WTC11 (cell line): ENCODE results near the gene ZC2HC1B. TPM values are rescaled to one million over a fixed set of nuclear protein-coding genes. Genes with fewer than 3 reads are reported as not detected.
A peak's percentile ranks its signal among the peaks of the same experiment; 100 is the strongest.
"Not testable (repeated sequence)": the region's sequence is repeated elsewhere in the genome, so short reads cannot be mapped to it uniquely, and the experiment has no call there.

Experiments
- ATAC-seq: fragments of 200-7000 bp; cut with Tn5 transposase; 2 replicates; pipeline ENCODE4 v1.10.0; 2021; ENCODE audit warnings: mild to moderate bottlenecking, moderate library complexity
- CTCF ChIA-PET: fragments of 300-600 bp; sonication (Branson Sonifier 250); formaldehyde crosslinking; loops from one replicate; lab custom pipeline; 2021; ENCODE audit warnings: antibody characterized with exemption; lab: Charles Lee
- POLR2A ChIA-PET: fragments of 350-600 bp; sonication (Branson Sonifier 250); formaldehyde crosslinking; loops from one replicate; lab custom pipeline; 2021; ENCODE audit warnings: antibody characterized with exemption; lab: Charles Lee
- DNase-seq: peaks from one replicate; pipeline ENCODE4 v3.0.0; 2021; ENCODE audit warnings: low spot score
- H3K27ac Mint-ChIP-seq: 2 replicates; pipeline ENCODE4 v1.8.0; 2021; ENCODE audit warnings: mixed read lengths
- H3K27me3 Mint-ChIP-seq: 2 replicates; pipeline ENCODE4 v1.8.0; 2021; ENCODE audit warnings: low read depth, mild to moderate bottlenecking, moderate library complexity, mixed read lengths
- H3K36me3 Mint-ChIP-seq: 2 replicates; pipeline ENCODE4 v1.8.0; 2021; ENCODE audit warnings: mixed read lengths
- H3K4me1 Mint-ChIP-seq: 2 replicates; pipeline ENCODE4 v1.8.0; 2022; ENCODE audit warnings: mixed read lengths
- H3K4me3 Mint-ChIP-seq: 2 replicates; pipeline ENCODE4 v1.8.0; 2021; ENCODE audit warnings: mild to moderate bottlenecking, moderate library complexity, mixed read lengths
- H3K9me3 Mint-ChIP-seq: 2 replicates; pipeline ENCODE4 v1.8.0; 2021; ENCODE audit warnings: mixed read lengths
- GABPB1 ChIP-seq: sonication (generic); formaldehyde crosslinking; IDR thresholded peaks from 2 replicates; pipeline ENCODE4 v1.8.1; 2023; ENCODE audit warnings: mild to moderate bottlenecking, missing genetic modification reagents
- NFYB ChIP-seq: sonication (generic); formaldehyde crosslinking; conservative IDR thresholded peaks from 2 replicates; pipeline ENCODE4 v1.8.0; 2022; ENCODE audit warnings: low read depth, missing genetic modification reagents
- OVOL2 ChIP-seq: fragments of 250-450 bp; sonication (Bioruptor Pico); IDR thresholded peaks from 2 replicates; pipeline ENCODE4 v1.9.0; 2021; ENCODE audit warnings: mild to moderate bottlenecking, borderline replicate concordance
- TEAD1 ChIP-seq: sonication (generic); formaldehyde crosslinking; IDR thresholded peaks from 2 replicates; pipeline ENCODE4 v1.8.0; 2022; ENCODE audit warnings: mild to moderate bottlenecking, missing genetic modification reagents
- ZNF121 ChIP-seq: sonication (generic); formaldehyde crosslinking; IDR thresholded peaks from 2 replicates; pipeline ENCODE4 v1.8.0; 2023; ENCODE audit warnings: missing genetic modification reagents
- ZNF317 ChIP-seq: sonication (generic); formaldehyde crosslinking; IDR thresholded peaks from 2 replicates; pipeline ENCODE4 v1.8.1; 2023; ENCODE audit warnings: low read depth, mild to moderate bottlenecking, moderate library complexity, missing genetic modification reagents, borderline replicate concordance
- ZNF416 ChIP-seq: fragments of 250-450 bp; sonication (Bioruptor Pico); IDR thresholded peaks from 2 replicates; pipeline ENCODE4 v1.9.0; 2021; ENCODE audit warnings: mild to moderate bottlenecking, inconsistent platforms
- total RNA-seq: library from RNA; stranded (reverse); gene quantifications from 3 replicates; pipeline ENCODE4 v1.2.3, GENCODE V29; 2021
- TF ChIP-seq, protein P1 (sequence below): sonication (generic); formaldehyde crosslinking; IDR thresholded peaks from 2 replicates; pipeline ENCODE4 v1.8.1; 2023; ENCODE audit warnings: mild to moderate bottlenecking, missing genetic modification reagents, moderate library complexity
- TF ChIP-seq, protein P2 (sequence below): fragments of 200-600 bp; IDR thresholded peaks from 2 replicates; pipeline ENCODE4 v1.8.0; 2022; ENCODE audit warnings: antibody characterized with exemption
- TF ChIP-seq, protein P3 (sequence below): sonication (generic); formaldehyde crosslinking; IDR thresholded peaks from 2 replicates; pipeline ENCODE4 v1.8.0; 2023; ENCODE audit warnings: missing genetic modification reagents
- TF ChIP-seq, protein P4 (sequence below): sonication (generic); formaldehyde crosslinking; IDR thresholded peaks from 2 replicates; pipeline ENCODE4 v1.8.1; 2023; ENCODE audit warnings: mild to moderate bottlenecking, missing genetic modification reagents

The ZC2HC1B gene
- total RNA-seq, 1 experiment from 2014 or later: not detected

DNA sequence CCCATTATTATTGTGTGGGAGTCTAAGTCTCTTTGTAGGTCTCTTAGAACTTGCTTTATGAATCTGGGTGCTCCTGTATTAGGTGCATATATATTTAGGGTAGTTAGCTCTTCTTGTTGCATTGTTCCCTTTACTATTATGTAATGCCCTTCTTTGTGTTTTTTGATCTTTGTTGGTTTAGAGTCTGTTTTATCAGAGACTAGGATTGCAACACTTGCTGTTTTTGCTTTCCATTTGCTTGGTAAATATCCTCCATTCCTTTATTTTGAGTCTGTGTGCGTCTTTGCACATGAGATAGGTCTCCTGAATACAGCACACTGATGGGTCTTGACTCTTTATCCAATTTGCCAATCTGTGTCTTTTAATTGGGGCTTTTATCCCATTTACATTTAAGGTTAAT lies 9.2 kb upstream of the ZC2HC1B start:
- ATAC-seq, CTCF ChIA-PET, H3K27me3 Mint-ChIP-seq, H3K4me1 Mint-ChIP-seq, DNase-seq, POLR2A ChIA-PET, H3K4me3 Mint-ChIP-seq: not testable (repeated sequence)
- H3K36me3 Mint-ChIP-seq: peaks cover 96% of the 10 kb centered on the region
- H3K27ac Mint-ChIP-seq: peak overlapping the region; percentile 1; the same call in 1 of the 2 replicates
- H3K9me3 Mint-ChIP-seq: peaks cover 14% of the 10 kb centered on the region
- peak; percentile 20; the same call in 1 of the 2 replicates for TF ChIP-seq GABPB1 (CRISPR knock-in tag)
- TF ChIP-seq, all 79 proteins: peak for 1; not testable (repeated sequence) for 78

DNA sequence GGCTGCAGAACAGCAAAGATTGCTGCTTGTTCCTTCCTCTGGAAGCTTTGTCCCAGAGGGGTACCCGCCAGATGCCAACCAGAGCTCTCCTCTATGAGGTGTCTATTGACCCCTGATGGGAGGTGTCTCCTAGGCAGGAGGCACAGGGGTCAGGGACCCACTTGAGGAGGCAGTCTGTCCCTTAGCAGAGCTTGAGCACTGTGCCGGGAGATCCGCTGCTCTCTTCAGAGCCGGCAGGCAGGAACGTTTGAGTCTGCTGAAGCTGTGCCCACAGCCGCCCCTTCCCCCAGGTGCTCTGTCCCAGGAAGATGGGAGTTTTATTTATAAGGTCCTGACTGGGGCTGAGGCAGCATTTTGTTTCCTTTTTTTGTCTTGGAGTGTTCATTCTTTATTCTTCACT lies 7.5 kb upstream of the ZC2HC1B start:
- CTCF ChIA-PET: not testable (repeated sequence)
- peaks cover 91% of the 10 kb centered on the region for H3K36me3 Mint-ChIP-seq

DNA sequence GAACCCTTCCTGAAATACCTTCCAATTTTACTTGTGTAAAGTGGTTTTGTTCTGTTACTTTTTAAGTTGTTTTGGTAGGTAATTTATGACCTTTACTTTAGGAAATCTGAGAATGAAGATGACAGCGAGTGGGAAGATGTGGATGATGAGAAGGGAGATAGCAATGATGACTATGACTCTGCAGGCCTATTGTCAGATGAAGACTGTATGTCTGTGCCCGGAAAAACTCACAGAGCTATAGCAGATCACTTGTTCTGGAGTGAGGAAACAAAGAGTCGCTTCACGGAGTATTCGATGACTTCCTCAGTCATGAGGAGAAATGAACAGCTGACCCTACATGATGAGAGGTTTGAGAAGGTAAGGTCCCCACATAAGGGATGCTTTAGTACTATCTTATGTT lies 6.6 kb upstream of the ZC2HC1B start:
- DNase-seq: no peak
- H3K27ac Mint-ChIP-seq: no peak overlapping the region
- H3K4me3 Mint-ChIP-seq: no peak overlapping the region
- no peaks in the 10 kb centered on the region for H3K27me3 Mint-ChIP-seq
- H3K4me1 Mint-ChIP-seq: peaks cover 8% of the 10 kb centered on the region; the same call in 1 of the 2 replicates
- no peak for ATAC-seq
- ChIA-PET POLR2A (no interaction called here), CTCF (no interaction called here)
- H3K36me3 Mint-ChIP-seq: peaks cover 86% of the 10 kb centered on the region
- no peaks in the 10 kb centered on the region for H3K9me3 Mint-ChIP-seq
- TF ChIP-seq, protein P1, sequence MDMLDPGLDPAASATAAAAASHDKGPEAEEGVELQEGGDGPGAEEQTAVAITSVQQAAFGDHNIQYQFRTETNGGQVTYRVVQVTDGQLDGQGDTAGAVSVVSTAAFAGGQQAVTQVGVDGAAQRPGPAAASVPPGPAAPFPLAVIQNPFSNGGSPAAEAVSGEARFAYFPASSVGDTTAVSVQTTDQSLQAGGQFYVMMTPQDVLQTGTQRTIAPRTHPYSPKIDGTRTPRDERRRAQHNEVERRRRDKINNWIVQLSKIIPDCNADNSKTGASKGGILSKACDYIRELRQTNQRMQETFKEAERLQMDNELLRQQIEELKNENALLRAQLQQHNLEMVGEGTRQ (CRISPR knock-in tag): no peak
- no peak for TF ChIP-seq TEAD1
- TF ChIP-seq, protein P2, sequence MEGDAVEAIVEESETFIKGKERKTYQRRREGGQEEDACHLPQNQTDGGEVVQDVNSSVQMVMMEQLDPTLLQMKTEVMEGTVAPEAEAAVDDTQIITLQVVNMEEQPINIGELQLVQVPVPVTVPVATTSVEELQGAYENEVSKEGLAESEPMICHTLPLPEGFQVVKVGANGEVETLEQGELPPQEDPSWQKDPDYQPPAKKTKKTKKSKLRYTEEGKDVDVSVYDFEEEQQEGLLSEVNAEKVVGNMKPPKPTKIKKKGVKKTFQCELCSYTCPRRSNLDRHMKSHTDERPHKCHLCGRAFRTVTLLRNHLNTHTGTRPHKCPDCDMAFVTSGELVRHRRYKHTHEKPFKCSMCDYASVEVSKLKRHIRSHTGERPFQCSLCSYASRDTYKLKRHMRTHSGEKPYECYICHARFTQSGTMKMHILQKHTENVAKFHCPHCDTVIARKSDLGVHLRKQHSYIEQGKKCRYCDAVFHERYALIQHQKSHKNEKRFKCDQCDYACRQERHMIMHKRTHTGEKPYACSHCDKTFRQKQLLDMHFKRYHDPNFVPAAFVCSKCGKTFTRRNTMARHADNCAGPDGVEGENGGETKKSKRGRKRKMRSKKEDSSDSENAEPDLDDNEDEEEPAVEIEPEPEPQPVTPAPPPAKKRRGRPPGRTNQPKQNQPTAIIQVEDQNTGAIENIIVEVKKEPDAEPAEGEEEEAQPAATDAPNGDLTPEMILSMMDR: no peak
- no peak for TF ChIP-seq ZNF317 (CRISPR knock-in tag)
- TF ChIP-seq, protein P3, sequence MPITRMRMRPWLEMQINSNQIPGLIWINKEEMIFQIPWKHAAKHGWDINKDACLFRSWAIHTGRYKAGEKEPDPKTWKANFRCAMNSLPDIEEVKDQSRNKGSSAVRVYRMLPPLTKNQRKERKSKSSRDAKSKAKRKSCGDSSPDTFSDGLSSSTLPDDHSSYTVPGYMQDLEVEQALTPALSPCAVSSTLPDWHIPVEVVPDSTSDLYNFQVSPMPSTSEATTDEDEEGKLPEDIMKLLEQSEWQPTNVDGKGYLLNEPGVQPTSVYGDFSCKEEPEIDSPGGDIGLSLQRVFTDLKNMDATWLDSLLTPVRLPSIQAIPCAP (CRISPR knock-in tag): no peak
- TF ChIP-seq ZNF416: no peak

More for the DNA sequence above, 7.5 kb upstream of the ZC2HC1B start:
- DNase-seq, H3K27me3 Mint-ChIP-seq, POLR2A ChIA-PET, ATAC-seq, H3K9me3 Mint-ChIP-seq, H3K4me1 Mint-ChIP-seq, H3K4me3 Mint-ChIP-seq, H3K27ac Mint-ChIP-seq: not testable (repeated sequence)

DNA sequence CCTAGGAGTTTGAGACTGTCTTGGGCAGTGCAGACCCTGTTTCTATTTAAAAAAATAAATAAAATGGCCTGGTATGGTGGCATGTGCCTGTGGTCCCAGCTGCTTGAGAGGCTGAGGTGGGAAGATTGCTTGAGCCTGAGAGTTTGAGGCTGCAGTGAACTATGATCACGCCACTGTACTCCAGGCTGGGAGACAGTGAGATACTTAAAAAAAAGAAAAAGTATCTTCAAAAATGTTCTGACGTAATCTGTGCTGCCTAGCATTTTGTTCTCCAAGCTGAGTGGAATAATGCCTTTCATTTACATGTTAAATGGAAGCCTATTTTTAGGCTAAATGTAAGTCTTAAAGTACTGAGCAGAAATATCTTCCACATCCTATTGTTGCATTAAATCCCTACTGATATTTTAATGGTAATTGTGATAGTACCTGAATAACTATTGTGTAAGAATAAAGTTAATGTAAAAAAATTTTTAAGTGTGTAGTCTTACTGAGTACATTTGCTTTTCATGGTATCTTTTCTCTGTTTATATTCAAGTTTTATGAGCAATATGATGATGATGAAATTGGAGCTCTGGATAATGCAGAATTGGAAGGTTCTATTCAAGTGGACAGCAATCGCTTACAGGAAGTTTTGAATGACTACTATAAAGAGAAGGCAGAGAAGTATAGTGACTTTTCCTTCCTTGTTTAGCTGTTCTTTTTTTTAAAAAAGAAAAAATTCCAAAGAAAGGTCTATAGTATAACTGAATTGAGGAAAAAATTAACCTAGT lies 4.2 kb upstream of the ZC2HC1B start:
- H3K4me3 Mint-ChIP-seq: no peak overlapping the region
- no peak for ATAC-seq
- TF ChIP-seq ZNF121 (no peak), NFYB (no peak), OVOL2 (CRISPR knock-in tag) (no peak)
- TF ChIP-seq, protein P4, sequence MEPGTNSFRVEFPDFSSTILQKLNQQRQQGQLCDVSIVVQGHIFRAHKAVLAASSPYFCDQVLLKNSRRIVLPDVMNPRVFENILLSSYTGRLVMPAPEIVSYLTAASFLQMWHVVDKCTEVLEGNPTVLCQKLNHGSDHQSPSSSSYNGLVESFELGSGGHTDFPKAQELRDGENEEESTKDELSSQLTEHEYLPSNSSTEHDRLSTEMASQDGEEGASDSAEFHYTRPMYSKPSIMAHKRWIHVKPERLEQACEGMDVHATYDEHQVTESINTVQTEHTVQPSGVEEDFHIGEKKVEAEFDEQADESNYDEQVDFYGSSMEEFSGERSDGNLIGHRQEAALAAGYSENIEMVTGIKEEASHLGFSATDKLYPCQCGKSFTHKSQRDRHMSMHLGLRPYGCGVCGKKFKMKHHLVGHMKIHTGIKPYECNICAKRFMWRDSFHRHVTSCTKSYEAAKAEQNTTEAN (CRISPR knock-in tag): no peak
- TF ChIP-seq, all 79 proteins: peak for 0
- DNase-seq: no peak
- Mint-ChIP-seq H3K9me3 (no peaks in the 10 kb centered on the region), H3K4me1 (peaks cover 8% of the 10 kb centered on the region; the same call in 1 of the 2 replicates), H3K27me3 (no peaks in the 10 kb centered on the region), H3K36me3 (peaks cover 80% of the 10 kb centered on the region), H3K27ac (no peak overlapping the region)
- ChIA-PET POLR2A (interaction anchor here (0.7 kb wide), 1 partner anchor 1264 kb away, joined by 3 read pairs; no protein-coding TSS in a partner anchor), CTCF (no interaction called here)
